Mesenchymal stem cell (in vitro differentiated cells and primary cell): ENCODE measurements around the gene EFCAB14.
"Not testable (repeated sequence)": the region's sequence is repeated elsewhere in the genome, so short reads cannot be mapped to it uniquely, and the experiment has no call there.

Experiments used
- DNase-seq: peaks from one replicate; pipeline ENCODE4 v3.0.0-alpha.2; 2013
- H2AFZ ChIP-seq: one replicate; pipeline ENCODE4 v1.6.1; 2013; ENCODE audit warnings: low read depth, mild to moderate bottlenecking, control low read depth, inconsistent platforms, low read length, moderate library complexity
- H2AK5ac ChIP-seq: 2 replicates; pipeline ENCODE4 v1.6.1; 2013; ENCODE audit warnings: low read length, moderate library complexity, mild to moderate bottlenecking, inconsistent platforms; ENCODE audit not compliant: severe bottlenecking
- H2BK120ac ChIP-seq: one replicate; pipeline ENCODE4 v1.6.1; 2013; ENCODE audit warnings: low read depth, mild to moderate bottlenecking, inconsistent platforms, low read length, moderate library complexity
- H2BK12ac ChIP-seq, 2 experiments: one replicate each; pipeline ENCODE4 v1.6.1; 2013; ENCODE audit warnings: inconsistent platforms in 2 of 2, low read length in 2 of 2, mild to moderate bottlenecking in 2 of 2, moderate library complexity in 2 of 2, control low read depth in 1 of 2
- H2BK15ac ChIP-seq: one replicate; pipeline ENCODE4 v1.6.1; 2013; ENCODE audit warnings: mild to moderate bottlenecking, low read depth, inconsistent platforms; ENCODE audit not compliant: poor library complexity, severe bottlenecking
- H2BK5ac ChIP-seq: 2 replicates; pipeline ENCODE4 v1.6.1; 2013; ENCODE audit warnings: low read depth, mild to moderate bottlenecking, low read length, control low read depth, inconsistent platforms; ENCODE audit not compliant: poor library complexity, severe bottlenecking
- H3K14ac ChIP-seq, 2 experiments: one replicate each; pipeline ENCODE4 v1.6.1; 2013; ENCODE audit warnings: inconsistent platforms in 2 of 2, low read length in 2 of 2, control low read depth in 1 of 2, mild to moderate bottlenecking in 1 of 2, moderate library complexity in 1 of 2
- H3K18ac ChIP-seq, 2 experiments: one replicate each; pipeline ENCODE4 v1.6.1; 2013; ENCODE audit warnings: inconsistent platforms in 2 of 2, low read length in 2 of 2, control low read depth in 1 of 2, low read depth in 1 of 2, mild to moderate bottlenecking in 1 of 2
- H3K23ac ChIP-seq, 2 experiments: one replicate each; pipeline ENCODE4 v1.6.1; 2013; ENCODE audit warnings: inconsistent platforms in 2 of 2, low read length in 2 of 2, mild to moderate bottlenecking in 2 of 2, moderate library complexity in 2 of 2, control low read depth in 1 of 2
- H3K27ac ChIP-seq: 2 replicates; pipeline ENCODE4 v1.5.1; 2013; ENCODE audit warnings: mild to moderate bottlenecking, moderate library complexity, low read length, control low read depth, inconsistent platforms; ENCODE audit not compliant: poor library complexity, severe bottlenecking
- H3K27me3 ChIP-seq, 2 experiments: 2 replicates each; pipeline versions ENCODE4 v1.6.1 to v1.7.0; 2013; ENCODE audit warnings: low read length in 2 of 2, mild to moderate bottlenecking in 2 of 2, moderate library complexity in 2 of 2, control low read depth in 1 of 2, inconsistent platforms in 1 of 2; ENCODE audit not compliant: control insufficient read depth in 1 of 2, insufficient read depth in 1 of 2
- H3K36me3 ChIP-seq, 2 experiments: 2 replicates each; pipeline versions ENCODE4 v1.6.1 to v1.7.0; 2013; ENCODE audit warnings: low read length in 2 of 2, control low read depth in 1 of 2, inconsistent platforms in 1 of 2, low read depth in 1 of 2, mild to moderate bottlenecking in 1 of 2; ENCODE audit not compliant: insufficient read depth in 2 of 2, control insufficient read depth in 1 of 2
- H3K4ac ChIP-seq, 2 experiments: one replicate each; pipeline ENCODE4 v1.6.1; 2013; ENCODE audit warnings: inconsistent platforms in 2 of 2, low read length in 2 of 2, mild to moderate bottlenecking in 2 of 2, moderate library complexity in 2 of 2, control low read depth in 1 of 2, low read depth in 1 of 2
- H3K4me1 ChIP-seq: 2 replicates; pipeline ENCODE4 v1.6.1; 2013; ENCODE audit warnings: low read depth, low read length, control low read depth; ENCODE audit not compliant: control insufficient read depth, insufficient read depth
- H3K4me2 ChIP-seq: 2 replicates; pipeline ENCODE4 v1.6.1; 2013; ENCODE audit warnings: low read length, mild to moderate bottlenecking, inconsistent platforms; ENCODE audit not compliant: poor library complexity, severe bottlenecking
- H3K4me3 ChIP-seq, 2 experiments: 2 replicates each; pipeline versions ENCODE4 v1.5.1 to v1.7.0; 2013; ENCODE audit warnings: low read length in 2 of 2, mild to moderate bottlenecking in 2 of 2, control low read depth in 1 of 2, low read depth in 1 of 2; ENCODE audit not compliant: insufficient read depth in 1 of 2
- H3K79me1 ChIP-seq: replicated peaks from 2 replicates; pipeline ENCODE4 v1.6.1; 2013; ENCODE audit warnings: mild to moderate bottlenecking, control low read depth, low read length, inconsistent platforms; ENCODE audit not compliant: poor library complexity, severe bottlenecking
- H3K9ac ChIP-seq: 2 replicates; pipeline ENCODE4 v1.7.0; 2013; ENCODE audit warnings: mild to moderate bottlenecking, low read length, moderate library complexity
- H3K9me3 ChIP-seq: 2 replicates; pipeline ENCODE4 v1.7.0; 2013; ENCODE audit warnings: mild to moderate bottlenecking, low read length; ENCODE audit not compliant: control insufficient read depth
- H4K8ac ChIP-seq: one replicate; pipeline ENCODE4 v1.6.1; 2013; ENCODE audit warnings: inconsistent platforms, mild to moderate bottlenecking, low read length, moderate library complexity
- H4K91ac ChIP-seq: one replicate; pipeline ENCODE4 v1.6.1; 2013; ENCODE audit warnings: mild to moderate bottlenecking, low read length, inconsistent platforms
- WGBS: methylation state at CpG from one replicate; pipeline ENCODE4 v1.1.7; 2013; ENCODE audit warnings: mixed read lengths; 5-methylcytosine and 5-hydroxymethylcytosine counted together

Gene EFCAB14

DNA sequence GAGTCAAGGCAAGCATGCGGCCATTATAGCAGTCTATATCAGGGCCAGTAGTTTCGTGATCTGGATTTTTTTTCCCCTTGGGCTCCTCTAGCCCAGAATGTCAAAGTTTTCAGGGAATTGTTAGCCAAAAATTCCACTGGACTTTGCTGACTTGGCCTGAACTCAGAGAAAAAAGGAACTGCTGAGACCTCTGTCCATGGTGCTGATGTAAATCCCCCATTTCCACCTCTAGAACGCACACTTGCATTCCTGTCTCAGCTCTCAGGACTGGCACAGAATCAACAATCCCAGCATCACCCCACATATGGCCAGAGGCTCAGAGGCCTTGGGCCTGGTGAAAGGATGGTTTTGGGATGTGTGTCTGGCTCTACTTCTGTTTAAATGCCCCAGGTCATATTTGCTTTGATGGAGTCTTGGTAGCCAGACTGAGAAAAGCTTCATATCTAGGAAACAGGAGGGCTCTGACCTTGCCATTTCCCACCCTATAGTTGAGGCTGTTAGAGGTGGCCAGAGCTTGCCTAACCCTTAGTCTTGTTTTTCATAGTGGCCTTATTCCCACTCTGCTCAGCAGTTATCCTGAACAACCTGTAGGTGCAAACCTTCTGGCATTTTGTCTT lies 16.9 kb upstream of the EFCAB14 start:
- H2BK15ac ChIP-seq = no peak overlapping the region
- no peak overlapping the region for H2AFZ ChIP-seq
- H3K14ac ChIP-seq = no peak overlapping the region
- H3K4ac ChIP-seq = no peak overlapping the region
- no peak overlapping the region for H3K4me2 ChIP-seq
- H3K18ac ChIP-seq = no peak overlapping the region
- no peak overlapping the region for H3K9ac ChIP-seq
- 10% methylated on average over 2 of the region's 3 CpGs for WGBS
- H3K9me3 ChIP-seq = no peaks in the 10 kb centered on the region
- no peak overlapping the region for H3K4me3 ChIP-seq
- H3K4me1 ChIP-seq = no peaks in the 10 kb centered on the region
- H3K27ac ChIP-seq = no peak overlapping the region
- no peak overlapping the region for H4K8ac ChIP-seq
- H2BK12ac ChIP-seq = no peak overlapping the region
- H3K27me3 ChIP-seq = no peaks in the 10 kb centered on the region
- H2AK5ac ChIP-seq = no peak overlapping the region
- no peak overlapping the region for H2BK5ac ChIP-seq
- H3K79me1 ChIP-seq = no peaks in the 10 kb centered on the region
- no peaks in the 10 kb centered on the region for H3K36me3 ChIP-seq
- H4K91ac ChIP-seq = no peak overlapping the region
- no peak overlapping the region for H2BK120ac ChIP-seq
- peak; percentile 68 for DNase-seq
- no peak overlapping the region for H3K23ac ChIP-seq

DNA sequence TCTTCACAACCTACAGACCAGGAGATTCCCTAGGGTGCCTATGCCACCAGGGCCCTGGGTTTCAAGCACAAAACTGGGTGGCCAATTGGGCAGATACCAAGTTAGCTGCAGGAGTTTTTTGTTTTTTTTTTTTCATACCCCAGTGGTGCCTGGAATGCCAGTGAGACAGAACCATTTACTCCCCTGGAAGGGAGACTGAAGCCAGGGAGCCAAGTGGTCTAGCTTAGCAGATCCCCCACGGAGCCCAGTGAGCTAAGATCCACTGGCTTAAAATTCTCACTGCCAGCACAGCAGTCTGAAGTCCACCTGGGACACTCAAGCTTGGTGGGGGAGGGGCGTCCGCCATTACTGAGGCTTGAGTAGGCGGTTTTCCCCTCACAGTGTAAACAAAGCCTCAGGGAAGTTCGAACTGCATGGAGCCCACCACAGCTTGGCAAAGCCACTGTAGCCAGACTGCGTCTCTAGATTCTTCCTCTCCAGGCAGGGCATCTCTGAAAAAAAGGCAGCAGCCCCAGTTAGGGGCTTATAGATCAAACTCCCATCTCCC lies 9.5 kb upstream of the EFCAB14 start:
- H3K9me3 ChIP-seq, H3K4me2 ChIP-seq, H3K36me3 ChIP-seq, H4K8ac ChIP-seq, H3K27ac ChIP-seq, H2BK5ac ChIP-seq, H3K14ac ChIP-seq, H3K18ac ChIP-seq, H3K23ac ChIP-seq, H2BK12ac ChIP-seq, H2AK5ac ChIP-seq, H2BK120ac ChIP-seq, H3K4me3 ChIP-seq, H3K79me1 ChIP-seq, DNase-seq, H3K4ac ChIP-seq, H3K4me1 ChIP-seq, H3K9ac ChIP-seq, H2AFZ ChIP-seq, H2BK15ac ChIP-seq, H4K91ac ChIP-seq: not testable (repeated sequence)
- 59% methylated on average over 6 of the region's 6 CpGs for WGBS
- peaks cover 21 to 22% of the 10 kb centered on the region in 2 experiments for H3K27me3 ChIP-seq

DNA sequence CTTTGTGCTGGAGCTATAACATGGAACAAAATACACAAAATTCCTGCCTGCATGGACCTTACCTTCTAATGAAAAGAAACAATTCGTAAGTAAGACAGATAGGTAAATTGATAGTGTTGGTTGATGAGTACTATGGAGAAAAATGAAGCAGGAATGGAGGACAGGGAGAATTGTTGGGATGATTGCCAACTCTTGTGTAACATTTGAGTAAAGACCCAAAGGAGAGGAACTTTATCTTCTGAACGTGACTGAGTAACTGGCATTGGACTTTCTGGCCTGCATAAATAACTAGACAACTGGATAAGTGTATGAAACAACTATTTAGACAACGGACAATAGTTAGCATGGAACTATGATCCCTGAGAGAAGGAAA lies 6.8 kb upstream of the EFCAB14 start:
- Histone ChIP-seq H3K4me3 (no peak overlapping the region), H4K91ac (no peak overlapping the region), H3K4ac (no peak overlapping the region), H2BK5ac (no peak overlapping the region), H4K8ac (no peak overlapping the region), H3K27me3 (peaks cover 21 to 39% of the 10 kb centered on the region in 2 experiments), H3K4me2 (no peak overlapping the region), H3K23ac (no peak overlapping the region), H3K36me3 (no peaks in the 10 kb centered on the region), H3K14ac (no peak overlapping the region), H2AFZ (no peak overlapping the region), H2BK15ac (no peak overlapping the region), H2BK120ac (no peak overlapping the region), H2BK12ac (no peak overlapping the region), H3K79me1 (no peaks in the 10 kb centered on the region), H2AK5ac (no peak overlapping the region), H3K4me1 (no peaks in the 10 kb centered on the region), H3K18ac (no peak overlapping the region), H3K27ac (no peak overlapping the region), H3K9me3 (no peaks in the 10 kb centered on the region), H3K9ac (no peak overlapping the region)
- 86% methylated on average over 3 of the region's 3 CpGs for WGBS
- no peak for DNase-seq

DNA sequence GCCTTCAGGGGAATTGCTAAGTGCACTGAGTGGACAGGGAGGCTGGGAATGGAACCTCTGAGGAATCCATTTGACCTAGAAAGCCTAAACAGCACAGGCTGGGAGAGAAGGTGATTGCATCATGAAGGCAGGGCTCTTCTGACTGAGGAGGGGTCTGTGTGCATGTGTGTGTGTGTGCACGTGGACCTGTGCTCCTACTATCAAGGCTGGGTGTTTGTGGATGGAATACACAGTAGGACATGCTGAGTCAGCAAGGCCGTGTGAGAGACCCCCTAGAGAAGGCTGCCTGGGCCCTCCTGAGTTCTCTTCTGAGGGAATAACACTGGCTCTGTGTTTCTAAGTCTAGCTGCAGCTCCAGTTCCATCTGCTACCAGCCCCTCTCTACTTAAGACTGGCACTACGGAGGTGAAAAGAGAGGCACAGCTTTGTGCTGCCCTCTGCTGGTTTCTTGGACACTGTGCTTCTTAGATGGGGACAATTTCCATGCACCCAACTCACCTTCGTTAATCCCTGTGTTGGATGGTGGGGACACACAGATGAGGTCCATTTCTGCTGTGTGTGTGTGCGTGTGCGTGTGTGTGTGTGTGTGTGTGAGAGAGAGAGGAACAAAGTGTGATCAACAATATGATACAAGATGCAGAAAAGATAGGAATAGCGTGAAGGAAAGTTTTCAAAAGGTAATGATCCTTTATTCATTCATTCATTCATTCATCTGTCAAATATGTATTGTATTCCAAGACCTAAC lies 6.2 kb upstream of the EFCAB14 start:
- peak; percentile 79 for DNase-seq
- H3K4me2 ChIP-seq = no peak overlapping the region

More for the DNA sequence above, 6.2 kb upstream of the EFCAB14 start:
- WGBS = 10% methylated on average over 5 of the region's 7 CpGs
- Histone ChIP-seq H4K8ac (no peak overlapping the region), H2BK12ac (no peak overlapping the region), H3K79me1 (no peaks in the 10 kb centered on the region), H3K14ac (no peak overlapping the region), H2BK5ac (no peak overlapping the region), H3K9me3 (no peaks in the 10 kb centered on the region), H2BK15ac (no peak overlapping the region), H3K23ac (no peak overlapping the region), H3K18ac (no peak overlapping the region), H3K9ac (no peak overlapping the region), H3K4me1 (no peaks in the 10 kb centered on the region), H2AFZ (no peak overlapping the region), H3K36me3 (no peaks in the 10 kb centered on the region), H3K4me3 (no peak overlapping the region), H3K4ac (no peak overlapping the region), H3K27me3 (peaks cover 21 to 39% of the 10 kb centered on the region in 2 experiments), H4K91ac (no peak overlapping the region), H2AK5ac (no peak overlapping the region), H3K27ac (no peak overlapping the region), H2BK120ac (no peak overlapping the region)
